WTC11 (cell line): Measurements from ENCODE around the gene PSMD6.

Source experiments
- CTCF ChIP-seq: fragments of 200-600 bp; IDR thresholded peaks from 2 replicates; pipeline ENCODE4 v1.8.0; 2022; ENCODE audit warnings: antibody characterized with exemption
- GTF2I ChIP-seq: fragments of 250-450 bp; sonication (Bioruptor Pico); conservative IDR thresholded peaks from 2 replicates; pipeline ENCODE4 v1.4.0; 2021; ENCODE audit warnings: mild to moderate bottlenecking

GRCh38 chr3:64057231-64057630, 33.9 kb upstream of the PSMD6 start:
- TF ChIP-seq GTF2I (CRISPR knock-in tag) (no peak), CTCF (no peak)
